Breast epithelium (tissue), 3 donors: ENCODE results near the gene OR11G2.

Experiments
- CTCF ChIP-seq, 3 donors: fragments of 450-650 bp; IDR thresholded peaks; one replicate each; pipeline ENCODE4 v1.5.1; 2016 to 2017; ENCODE audit warnings: antibody characterized with exemption in 3 of 3, mild to moderate bottlenecking in 3 of 3, moderate library complexity in 3 of 3
- POLR2A ChIP-seq: fragments of 450-650 bp; IDR thresholded peaks from one replicate; pipeline ENCODE4 v1.6.1; 2016; ENCODE audit warnings: antibody characterized with exemption, mild to moderate bottlenecking, moderate library complexity
- POLR2AphosphoS5 ChIP-seq, 3 donors: sonication (generic); formaldehyde crosslinking; IDR thresholded peaks; one replicate each; pipeline ENCODE4 v1.6.1; 2017; ENCODE audit warnings: antibody characterized with exemption in 3 of 3

- TF ChIP-seq CTCF (IDR thresholded peaks at IDR 0.05) (no peak), POLR2AphosphoS5 (IDR thresholded peaks at IDR 0.05) (no peak), POLR2A (no peak)
These were observed 26.2 kb upstream of the OR11G2 start for GRCh38 chr14:20164462-20164861.
